Measurements from ENCODE around the gene C3.

DNA sequence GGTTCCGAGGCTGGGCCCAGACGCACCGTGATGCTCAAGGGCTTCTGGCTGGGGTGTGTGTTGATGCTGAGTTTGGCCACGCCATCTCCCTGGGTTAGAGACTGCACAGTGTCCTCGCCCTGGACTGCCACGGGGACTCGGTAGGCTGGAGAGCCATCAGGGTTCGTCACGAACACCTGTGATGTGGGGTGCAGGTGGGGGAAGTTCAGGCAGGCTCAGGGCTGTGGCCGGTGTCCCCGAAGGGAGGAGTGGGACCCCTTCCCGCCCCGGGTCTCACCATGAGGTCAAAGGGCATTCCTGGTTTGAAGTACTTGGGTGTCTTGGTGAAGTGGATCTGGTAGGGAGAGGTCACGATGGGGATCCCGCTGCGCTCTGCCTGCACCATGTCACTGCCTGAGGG is 8.2 kb downstream of the C3 start:
- TF ChIP-seq, protein P1, sequence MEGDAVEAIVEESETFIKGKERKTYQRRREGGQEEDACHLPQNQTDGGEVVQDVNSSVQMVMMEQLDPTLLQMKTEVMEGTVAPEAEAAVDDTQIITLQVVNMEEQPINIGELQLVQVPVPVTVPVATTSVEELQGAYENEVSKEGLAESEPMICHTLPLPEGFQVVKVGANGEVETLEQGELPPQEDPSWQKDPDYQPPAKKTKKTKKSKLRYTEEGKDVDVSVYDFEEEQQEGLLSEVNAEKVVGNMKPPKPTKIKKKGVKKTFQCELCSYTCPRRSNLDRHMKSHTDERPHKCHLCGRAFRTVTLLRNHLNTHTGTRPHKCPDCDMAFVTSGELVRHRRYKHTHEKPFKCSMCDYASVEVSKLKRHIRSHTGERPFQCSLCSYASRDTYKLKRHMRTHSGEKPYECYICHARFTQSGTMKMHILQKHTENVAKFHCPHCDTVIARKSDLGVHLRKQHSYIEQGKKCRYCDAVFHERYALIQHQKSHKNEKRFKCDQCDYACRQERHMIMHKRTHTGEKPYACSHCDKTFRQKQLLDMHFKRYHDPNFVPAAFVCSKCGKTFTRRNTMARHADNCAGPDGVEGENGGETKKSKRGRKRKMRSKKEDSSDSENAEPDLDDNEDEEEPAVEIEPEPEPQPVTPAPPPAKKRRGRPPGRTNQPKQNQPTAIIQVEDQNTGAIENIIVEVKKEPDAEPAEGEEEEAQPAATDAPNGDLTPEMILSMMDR (IDR thresholded peaks at IDR 0.05; ENCODE audit: poor library complexity) = no peak
- no peak for TF ChIP-seq EZH2 (IDR thresholded peaks at IDR 0.05; ENCODE audit: borderline replicate concordance)

Data from hepatocyte (in vitro differentiated cells).